A673 (cell line): ENCODE results near the gene UBE2D3. TPM values are rescaled to one million over a fixed set of nuclear protein-coding genes. Genes with fewer than 3 reads are reported as not detected.

Experiments used
- BruUV-seq: library from RNA; stranded (reverse); fragments of 400-500 nt; replicated peaks from 2 replicates; lab custom pipeline; 2021; lab: Mats Ljungman, UMichigan
- CTCF ChIA-PET: fragments of 300-600 bp; sonication (Branson Sonifier 250); formaldehyde crosslinking; loops from one replicate; lab custom pipeline; 2022; ENCODE audit warnings: antibody characterized with exemption; lab: Charles Lee
- POLR2A ChIA-PET: fragments of 300-600 bp; sonication (Branson Sonifier 250); formaldehyde crosslinking; loops from one replicate; lab custom pipeline; 2022; ENCODE audit warnings: antibody characterized with exemption; ENCODE audit not compliant: low non-redundant PET; lab: Charles Lee
- DNase-seq: peaks from one replicate; pipeline ENCODE4 v3.0.0-alpha.2; 2015; ENCODE audit warnings: low spot score
- H3K27ac ChIP-seq: fragments of 200-600 bp; sonication (generic); 2 replicates; pipeline ENCODE4 v1.5.1; 2016; ENCODE audit warnings: mixed run types, low read depth, mild to moderate bottlenecking, mixed read lengths, antibody characterized with exemption, low read length; ENCODE audit not compliant: poor library complexity, severe bottlenecking
- H3K27me3 ChIP-seq: fragments of 200-600 bp; sonication (generic); replicated peaks from 2 replicates; pipeline ENCODE4 v1.6.1; 2017; ENCODE audit warnings: mixed run types, low read depth, mild to moderate bottlenecking, mixed read lengths, antibody characterized with exemption, low read length; ENCODE audit not compliant: insufficient read depth, poor library complexity
- H3K36me3 ChIP-seq: fragments of 200-600 bp; sonication (generic); 2 replicates; pipeline ENCODE4 v1.6.1; 2016; ENCODE audit warnings: mixed run types, mild to moderate bottlenecking, mixed read lengths, antibody characterized with exemption, low read length; ENCODE audit not compliant: insufficient read depth, poor library complexity, severe bottlenecking
- H3K4me1 ChIP-seq: fragments of 200-600 bp; sonication (generic); 2 replicates; pipeline ENCODE4 v1.6.1; 2017; ENCODE audit warnings: mixed run types, mild to moderate bottlenecking, mixed read lengths, antibody characterized with exemption, low read length; ENCODE audit not compliant: insufficient read depth, poor library complexity, severe bottlenecking
- H3K4me3 ChIP-seq: fragments of 200-600 bp; sonication (generic); 2 replicates; pipeline ENCODE4 v1.5.1; 2016; ENCODE audit warnings: low read depth, mixed run types, mild to moderate bottlenecking, mixed read lengths, low read length; ENCODE audit not compliant: poor library complexity, severe bottlenecking
- H3K9me3 ChIP-seq: fragments of 200-600 bp; sonication (generic); 2 replicates; pipeline ENCODE4 v1.6.1; 2016; ENCODE audit warnings: mixed run types, low read depth, mild to moderate bottlenecking, mixed read lengths, antibody characterized with exemption, low read length; ENCODE audit not compliant: poor library complexity, severe bottlenecking
- EZH2 ChIP-seq: fragments of 200-600 bp; sonication (generic); IDR thresholded peaks from 2 replicates; pipeline ENCODE4 v1.6.1; 2017; ENCODE audit warnings: borderline replicate concordance, low read depth, mild to moderate bottlenecking, mixed read lengths, antibody characterized with exemption, low read length; ENCODE audit not compliant: poor library complexity, severe bottlenecking
- intact Hi-C: fragments of 100-400 bp; cut with micrococcal nuclease; formaldehyde crosslinking; loops from one replicate; pipeline ENCODE4 v1.10.0; 2022; ENCODE audit not compliant: unreplicated experiment
- total RNA-seq: library from RNA; stranded (reverse); gene quantifications from 2 replicates; pipeline ENCODE4 v1.2.3, GENCODE V29; 2021
- TF ChIP-seq, protein P1 (sequence below): fragments of 300-800, 200-600 bp; sonication (generic); conservative IDR thresholded peaks from 2 replicates; pipeline ENCODE4 v1.5.1; 2017; ENCODE audit warnings: low read depth, mild to moderate bottlenecking, antibody characterized with exemption, low read length, moderate library complexity, mixed read lengths

Gene UBE2D3
- total RNA-seq, 1 experiment from 2014 or later, result 378 TPM

DNA sequence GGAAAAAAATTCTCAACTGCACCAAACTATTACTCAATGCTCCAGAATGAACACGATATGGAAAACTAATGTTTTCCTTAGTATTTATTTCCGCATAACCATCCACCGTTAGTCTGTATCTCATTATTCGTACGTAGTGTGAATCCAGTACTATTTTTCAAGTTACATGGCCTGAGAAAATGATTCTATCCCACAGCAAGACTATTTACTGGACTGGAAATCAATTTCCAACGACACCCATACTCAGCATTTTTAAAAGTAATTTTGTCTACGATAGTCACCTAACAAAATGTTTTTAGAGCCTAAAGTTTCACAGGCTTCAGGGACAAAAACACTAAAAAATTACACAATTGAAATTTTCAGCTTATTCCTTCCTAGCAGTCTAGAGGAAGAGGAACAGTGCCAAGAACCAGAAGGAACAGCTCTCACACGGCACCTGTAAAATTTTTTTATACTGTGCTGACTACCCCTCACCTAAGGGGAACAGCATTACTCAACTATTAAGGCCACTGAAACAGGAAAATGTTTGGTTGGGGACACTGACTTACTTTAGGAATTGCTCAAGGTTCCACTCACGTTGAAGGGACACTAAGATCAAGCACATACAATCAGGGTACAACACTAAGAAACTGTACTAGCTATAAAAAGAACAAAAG lies 9.6 kb downstream of the UBE2D3 start:
- DNase-seq, result no peak
- no TSS peak for BruUV-seq
- Histone ChIP-seq H3K4me3 (no peak overlapping the region), H3K27me3 (no peaks in the 10 kb centered on the region), H3K27ac (peak overlapping the region; percentile 15), H3K4me1 (peaks cover 56% of the 10 kb centered on the region), H3K36me3 (peaks cover 15% of the 10 kb centered on the region), H3K9me3 (no peaks in the 10 kb centered on the region)
- intact Hi-C loops, result no loop called here
- TF ChIP-seq, protein P1, sequence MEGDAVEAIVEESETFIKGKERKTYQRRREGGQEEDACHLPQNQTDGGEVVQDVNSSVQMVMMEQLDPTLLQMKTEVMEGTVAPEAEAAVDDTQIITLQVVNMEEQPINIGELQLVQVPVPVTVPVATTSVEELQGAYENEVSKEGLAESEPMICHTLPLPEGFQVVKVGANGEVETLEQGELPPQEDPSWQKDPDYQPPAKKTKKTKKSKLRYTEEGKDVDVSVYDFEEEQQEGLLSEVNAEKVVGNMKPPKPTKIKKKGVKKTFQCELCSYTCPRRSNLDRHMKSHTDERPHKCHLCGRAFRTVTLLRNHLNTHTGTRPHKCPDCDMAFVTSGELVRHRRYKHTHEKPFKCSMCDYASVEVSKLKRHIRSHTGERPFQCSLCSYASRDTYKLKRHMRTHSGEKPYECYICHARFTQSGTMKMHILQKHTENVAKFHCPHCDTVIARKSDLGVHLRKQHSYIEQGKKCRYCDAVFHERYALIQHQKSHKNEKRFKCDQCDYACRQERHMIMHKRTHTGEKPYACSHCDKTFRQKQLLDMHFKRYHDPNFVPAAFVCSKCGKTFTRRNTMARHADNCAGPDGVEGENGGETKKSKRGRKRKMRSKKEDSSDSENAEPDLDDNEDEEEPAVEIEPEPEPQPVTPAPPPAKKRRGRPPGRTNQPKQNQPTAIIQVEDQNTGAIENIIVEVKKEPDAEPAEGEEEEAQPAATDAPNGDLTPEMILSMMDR, result no peak
- TF ChIP-seq EZH2, result no peak
- CTCF ChIA-PET, result no interaction called here
- POLR2A ChIA-PET, result no interaction called here

DNA sequence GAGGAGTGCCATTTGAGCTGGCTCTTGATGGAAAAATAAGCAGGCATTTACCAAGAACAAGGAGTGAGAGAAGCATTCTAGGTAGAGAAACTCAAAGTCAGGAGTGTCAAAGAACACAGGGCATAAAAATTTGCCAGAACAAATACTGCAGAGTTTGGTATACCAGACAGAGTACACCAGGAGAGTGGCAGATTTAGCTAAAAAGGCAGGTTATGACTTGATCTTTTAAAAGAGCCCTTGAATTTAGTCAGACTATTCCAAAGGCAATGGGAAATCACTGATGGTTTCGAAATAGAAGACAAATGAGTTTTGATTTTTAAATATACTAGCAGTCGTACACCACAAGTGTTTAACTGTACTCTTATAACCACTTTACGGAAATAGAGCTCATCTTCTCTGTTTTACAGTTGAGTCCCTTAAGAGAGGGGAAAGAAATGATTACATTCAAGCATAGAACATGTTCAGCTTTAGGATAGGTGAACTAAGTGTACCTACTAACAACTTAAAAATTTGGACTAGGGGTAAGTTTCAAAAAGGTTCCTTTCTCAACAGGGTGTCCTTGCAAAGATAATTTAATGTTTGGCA lies 10.2 kb downstream of the UBE2D3 start:
- no TSS peak for BruUV-seq
- Histone ChIP-seq H3K27me3 (no peaks in the 10 kb centered on the region), H3K4me3 (no peak overlapping the region), H3K27ac (no peak overlapping the region), H3K36me3 (peaks cover 12% of the 10 kb centered on the region), H3K4me1 (peaks cover 53% of the 10 kb centered on the region), H3K9me3 (no peaks in the 10 kb centered on the region)
- POLR2A ChIA-PET, result no interaction called here
- intact Hi-C loops, result no loop called here
- CTCF ChIA-PET, result no interaction called here
- TF ChIP-seq, protein P1, result no peak
- TF ChIP-seq EZH2, result no peak
- no peak for DNase-seq

DNA sequence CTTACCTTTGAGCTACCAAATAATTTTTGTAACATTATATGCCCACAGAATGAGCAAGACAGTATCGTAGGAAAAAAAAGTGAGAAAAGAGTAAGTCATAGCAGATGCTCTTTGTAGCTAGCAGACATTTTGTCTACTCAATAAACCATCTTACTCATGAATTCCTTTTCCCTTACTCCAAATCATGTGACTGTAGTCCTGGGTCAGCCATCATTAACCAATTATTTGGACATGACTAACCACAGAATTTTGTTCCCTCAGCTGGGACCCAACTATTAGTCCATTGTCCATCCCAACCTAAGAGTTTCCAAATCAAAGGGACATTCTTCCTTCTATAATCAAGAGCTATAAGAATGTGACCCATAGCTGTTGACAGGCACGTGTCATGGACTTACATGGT lies 11.4 kb downstream of the UBE2D3 start:
- Histone ChIP-seq H3K36me3 (peaks cover 6% of the 10 kb centered on the region), H3K27me3 (no peaks in the 10 kb centered on the region), H3K27ac (no peak overlapping the region), H3K4me1 (peaks cover 42% of the 10 kb centered on the region), H3K4me3 (no peak overlapping the region), H3K9me3 (no peaks in the 10 kb centered on the region)
- no peak for TF ChIP-seq EZH2
- TF ChIP-seq, protein P1, result no peak
- ChIA-PET CTCF (no interaction called here), POLR2A (no interaction called here)
- peak; percentile 11 for DNase-seq
- intact Hi-C loops, result no loop called here
- BruUV-seq, result no TSS peak
